Esophagus (tissue), 2 donors: ENCODE measurements around the gene SEMA4B. TPM values are rescaled to one million over a fixed set of nuclear protein-coding genes. Genes with fewer than 3 reads are reported as not detected.
"Not testable (repeated sequence)": the region's sequence is repeated elsewhere in the genome, so short reads cannot be mapped to it uniquely, and the experiment has no call there.

Source experiments
- H3K27ac ChIP-seq, 2 donors: one replicate each; pipeline ENCODE4 v1.5.1; 2013; ENCODE audit warnings: low read depth in 2 of 2, mild to moderate bottlenecking in 2 of 2, inconsistent platforms in 1 of 2, low read length in 1 of 2, moderate library complexity in 1 of 2
- H3K27me3 ChIP-seq, 2 donors: one replicate each; pipeline ENCODE4 v1.6.1; 2013; ENCODE audit warnings: low read length in 2 of 2, control low read depth in 1 of 2, mild to moderate bottlenecking in 1 of 2; ENCODE audit not compliant: insufficient read depth in 2 of 2, control insufficient read depth in 1 of 2
- H3K36me3 ChIP-seq, 2 donors: one replicate each; pipeline ENCODE4 v1.6.1; 2013; ENCODE audit warnings: low read length in 1 of 2; ENCODE audit not compliant: control insufficient read depth in 2 of 2, insufficient read depth in 2 of 2
- H3K4me1 ChIP-seq, 2 donors: one replicate each; pipeline ENCODE4 v1.6.1; 2013; ENCODE audit warnings: low read length in 1 of 2; ENCODE audit not compliant: control insufficient read depth in 2 of 2, insufficient read depth in 2 of 2
- H3K4me3 ChIP-seq, 2 donors: one replicate each; pipeline ENCODE4 v1.5.1; 2013; ENCODE audit warnings: low read length in 2 of 2, mild to moderate bottlenecking in 2 of 2, low read depth in 1 of 2, moderate library complexity in 1 of 2
- H3K9me3 ChIP-seq, 2 donors: one replicate each; pipeline ENCODE4 v1.6.1; 2013; ENCODE audit warnings: mild to moderate bottlenecking in 2 of 2, low read depth in 1 of 2, low read length in 1 of 2, moderate library complexity in 1 of 2; ENCODE audit not compliant: control insufficient read depth in 2 of 2, insufficient read depth in 1 of 2
- WGBS, 2 donors: extraction: QIAGEN DNeasy Blood & Tissue Kit; methylation state at CpG; one replicate each; pipeline ENCODE4 v1.1.7; 2013; 5-methylcytosine and 5-hydroxymethylcytosine counted together
- polyA plus RNA-seq, 2 donors: library from polyadenylated mRNA; stranded (reverse); fragments of 200-250 nt; gene quantifications; one replicate each; pipeline ENCODE4 v1.2.3, GENCODE V29; 2013
- donor health status: healthy with polysubstance abuse.
- donor health status: Bipolar disorder and iron deficiency.

Gene SEMA4B
- polyA plus RNA-seq, 2 donors: 90.5 to 121 TPM

GRCh38 chr15:90178468-90179435, 22.4 kb upstream of the SEMA4B start:
- H3K27ac ChIP-seq: peak overlapping the region in 1 of 2 donors; percentile 24
- H3K4me3 ChIP-seq: no peak overlapping the region
- H3K4me1 ChIP-seq: peaks cover 3 to 4% of the 10 kb centered on the region in 2 donors
- no peaks in the 10 kb centered on the region for H3K27me3 ChIP-seq
- H3K36me3 ChIP-seq: no peaks in the 10 kb centered on the region
- WGBS, 2 donors: 73 to 74% methylated on average over 10 of the region's 10 CpGs
- no peaks in the 10 kb centered on the region for H3K9me3 ChIP-seq

- Histone ChIP-seq H3K27me3 (no peaks in the 10 kb centered on the region), H3K9me3 (no peaks in the 10 kb centered on the region), H3K36me3 (no peaks in the 10 kb centered on the region), H3K4me3 (no peak overlapping the region), H3K27ac (peak overlapping the region in 1 of 2 donors; percentile 56), H3K4me1 (peaks cover 3 to 11% of the 10 kb centered on the region in 2 donors)
- WGBS, 2 donors: 58 to 59% methylated on average over 2 of the region's 2 CpGs
Observed at GRCh38 chr15:90181776-90182175, 19.4 kb upstream of the SEMA4B start.

- Histone ChIP-seq H3K4me3 (peak overlapping the region; percentile 78 to 90), H3K9me3 (no peaks in the 10 kb centered on the region), H3K27me3 (no peaks in the 10 kb centered on the region), H3K27ac (peak overlapping the region; percentile 97 to 99), H3K36me3 (no peaks in the 10 kb centered on the region), H3K4me1 (peaks cover 0 to 7% of the 10 kb centered on the region in 2 donors)
- 13 to 14% methylated on average over 27 of the region's 27 CpGs for WGBS, 2 donors
Observed at GRCh38 chr15:90184119-90184785, 16.9 kb upstream of the SEMA4B start.

GRCh38 chr15:90184786-90185704, 16.1 kb upstream of the SEMA4B start:
- Histone ChIP-seq H3K4me3 (peak overlapping the region; percentile 78 to 90), H3K27ac (peak overlapping the region; percentile 97 to 99), H3K4me1 (peaks cover 5 to 11% of the 10 kb centered on the region in 2 donors), H3K27me3 (no peaks in the 10 kb centered on the region), H3K36me3 (no peaks in the 10 kb centered on the region), H3K9me3 (no peaks in the 10 kb centered on the region)
- WGBS, 2 donors: 4 to 5% methylated on average over 47 to 67 of the region's 67 CpGs

- peak overlapping the region; percentile 66 to 89 for H3K27ac ChIP-seq
- 44 to 56% methylated on average over 8 of the region's 8 CpGs for WGBS, 2 donors
Observed at GRCh38 chr15:90187257-90187868, 13.8 kb upstream of the SEMA4B start.

GRCh38 chr15:90188065-90188464, 13.1 kb upstream of the SEMA4B start:
- peak overlapping the region; percentile 52 to 73 for H3K27ac ChIP-seq
- peaks cover 15 to 30% of the 10 kb centered on the region in 2 donors for H3K4me1 ChIP-seq
- H3K27me3 ChIP-seq, H3K4me3 ChIP-seq, H3K36me3 ChIP-seq, H3K9me3 ChIP-seq: not testable (repeated sequence)
- WGBS, 2 donors: 86 to 89% methylated on average over 7 of the region's 7 CpGs

More at GRCh38 chr15:90187257-90187868, 13.8 kb upstream of the SEMA4B start:
- Histone ChIP-seq H3K27me3 (no peaks in the 10 kb centered on the region), H3K9me3 (no peaks in the 10 kb centered on the region), H3K36me3 (no peaks in the 10 kb centered on the region), H3K4me1 (peaks cover 15 to 30% of the 10 kb centered on the region in 2 donors), H3K4me3 (peak overlapping the region in 1 of 2 donors; percentile 21)

GRCh38 chr15:90188914-90189748, 12.0 kb upstream of the SEMA4B start:
- Histone ChIP-seq H3K27me3 (no peaks in the 10 kb centered on the region), H3K4me3 (no peak overlapping the region), H3K27ac (peak overlapping the region; percentile 93 to 96), H3K4me1 (peaks cover 15 to 32% of the 10 kb centered on the region in 2 donors), H3K9me3 (no peaks in the 10 kb centered on the region), H3K36me3 (no peaks in the 10 kb centered on the region)
- WGBS, 2 donors: 61 to 65% methylated on average over 8 of the region's 8 CpGs

GRCh38 chr15:90189781-90190467, 11.2 kb upstream of the SEMA4B start:
- Histone ChIP-seq H3K4me3 (no peak overlapping the region), H3K4me1 (peaks cover 15 to 32% of the 10 kb centered on the region in 2 donors), H3K36me3 (peaks cover 0 to under 1% of the 10 kb centered on the region in 2 donors), H3K9me3 (no peaks in the 10 kb centered on the region), H3K27ac (peak overlapping the region; percentile 93 to 96), H3K27me3 (no peaks in the 10 kb centered on the region)
- 56 to 66% methylated on average over 10 of the region's 10 CpGs for WGBS, 2 donors
